GM12873 (cell line): Measurements from ENCODE around the gene KRTAP12-1.

Experiments
- CTCF ChIP-seq: IDR thresholded peaks from 2 replicates; pipeline ENCODE4 v1.5.1; 2012; ENCODE audit warnings: low read depth, mild to moderate bottlenecking, moderate library complexity, low read length, control low read depth; ENCODE audit not compliant: insufficient read depth; ENCODE audit errors: missing control alignments

KRTAP12-1 gene

DNA sequence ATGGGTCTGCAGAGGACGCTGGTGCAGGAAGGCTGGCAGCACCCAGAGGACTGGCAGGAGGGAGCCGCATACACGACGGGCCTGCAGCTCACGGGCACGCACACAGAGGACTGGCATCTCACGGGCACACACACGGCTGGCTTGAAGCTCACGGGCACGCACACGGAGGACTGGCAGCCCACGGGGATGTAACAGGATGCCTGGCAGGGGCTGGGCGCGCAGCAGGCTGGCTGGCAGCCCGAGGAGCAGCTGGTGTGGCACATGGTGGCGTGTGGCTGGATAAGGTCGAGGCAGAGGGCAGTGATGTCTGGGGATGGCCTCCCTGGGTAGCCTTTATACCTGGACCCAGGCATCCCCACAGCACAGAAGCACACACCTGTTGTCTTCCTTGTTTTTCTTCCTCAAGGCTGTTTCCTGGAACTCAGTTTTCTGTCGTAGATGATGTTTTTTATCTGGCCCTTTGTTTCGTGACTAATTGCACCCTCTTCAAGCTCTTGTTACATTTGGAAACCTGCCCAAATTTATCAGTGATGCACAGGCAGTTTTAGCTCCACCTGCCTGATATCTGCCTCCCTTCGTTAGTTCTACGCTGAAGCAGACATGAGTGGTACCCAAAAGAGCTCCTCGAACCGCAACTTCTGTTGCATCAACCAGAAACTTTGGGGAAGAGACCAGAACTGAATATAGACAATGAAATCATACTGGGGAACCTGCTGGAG lies at the start of gene KRTAP12-1:
Gene KRTAP12-1, minus strand, starts transcription at position 303 of the 719 bp plus-strand sequence. Its CDS starts 40 bp downstream, at position 263.
- TF ChIP-seq CTCF, result no peak

DNA sequence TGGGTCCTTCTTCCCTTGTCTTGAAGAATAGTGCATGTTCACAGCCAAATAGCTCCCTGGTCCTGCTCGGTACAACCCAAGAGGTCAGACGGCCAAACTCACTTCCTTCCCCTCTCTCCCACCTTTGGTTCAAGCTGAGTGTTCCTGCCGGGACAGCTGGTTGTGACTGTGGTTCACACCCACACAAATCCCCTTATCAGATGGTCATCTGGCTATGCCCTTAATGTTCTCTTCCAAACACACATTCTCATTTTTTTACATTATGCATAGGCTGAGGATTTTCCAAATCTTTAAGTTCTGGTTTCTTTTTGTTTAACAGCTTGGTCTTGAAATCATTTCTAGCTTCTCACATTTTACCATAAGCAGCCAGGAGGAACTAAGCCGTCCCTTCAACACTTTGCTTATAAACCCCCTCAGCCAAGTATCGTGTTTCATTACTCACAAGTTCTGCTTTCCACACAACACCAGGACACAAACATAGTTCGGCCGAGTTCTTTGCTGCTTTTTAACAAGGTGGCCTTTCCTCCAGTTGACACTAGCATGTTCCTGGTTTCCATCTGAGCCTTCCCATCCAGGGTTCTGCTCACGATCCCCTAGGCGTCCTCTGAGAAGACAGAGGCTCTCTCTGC lies 49.1 kb upstream of the KRTAP12-1 start:
- no peak for TF ChIP-seq CTCF

- no peak for TF ChIP-seq CTCF
Measured at GRCh38 chr21:44730028-44730395, 48.0 kb upstream of the KRTAP12-1 start.

DNA sequence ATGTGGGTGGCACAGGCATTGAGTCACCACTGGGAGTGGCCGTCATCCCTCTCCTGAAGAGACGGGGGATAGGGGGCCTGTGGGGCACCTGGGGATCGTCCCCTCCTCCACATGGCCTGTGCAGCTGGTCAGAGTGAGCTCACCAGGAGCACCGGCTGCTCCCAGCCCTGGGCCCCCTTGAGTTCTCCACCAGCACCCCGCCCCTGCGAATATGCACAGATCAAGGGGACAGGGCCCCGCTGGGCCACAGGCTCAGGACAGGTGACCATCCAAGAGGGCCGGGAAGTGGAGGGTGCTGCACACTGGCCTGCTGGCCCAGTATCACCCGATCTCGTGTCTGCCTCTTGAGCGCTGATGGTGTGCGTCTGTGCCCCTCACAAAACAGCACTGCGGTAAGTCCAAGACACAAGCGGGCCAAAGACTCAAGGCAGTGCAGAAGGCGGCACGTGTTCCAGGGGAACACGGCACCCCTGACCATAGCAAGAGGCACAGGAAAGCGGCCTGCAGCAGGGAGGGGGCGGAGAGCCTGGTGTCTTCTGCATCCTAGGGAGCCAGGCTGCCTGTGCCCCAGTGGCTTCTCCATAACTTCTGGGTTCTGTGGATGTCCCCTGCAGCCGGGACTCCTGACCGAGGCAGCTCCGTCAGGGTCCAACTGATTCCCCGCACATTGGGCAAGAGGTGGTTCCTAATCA lies 47.5 kb upstream of the KRTAP12-1 start:
- TF ChIP-seq CTCF, result no peak

DNA sequence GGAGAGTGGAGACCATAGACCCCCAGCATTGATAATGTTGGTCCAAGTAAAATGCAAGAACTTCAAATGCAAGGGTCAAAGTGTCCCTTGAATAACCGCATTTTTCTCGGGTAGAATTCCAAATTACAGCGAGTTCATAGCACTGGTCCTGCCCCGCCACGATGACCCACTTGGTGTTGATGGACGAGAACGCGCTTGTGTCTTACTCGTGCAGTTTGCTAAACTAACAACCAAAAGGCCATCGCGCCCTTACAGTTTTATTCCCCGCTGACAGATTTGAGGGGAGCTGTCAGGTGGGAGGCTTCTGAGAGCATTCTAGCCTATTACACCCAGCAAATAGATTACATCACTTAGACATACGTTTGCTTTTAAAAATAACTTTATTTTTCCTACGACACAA lies 46.8 kb upstream of the KRTAP12-1 start:
- TF ChIP-seq CTCF, result no peak

- TF ChIP-seq CTCF, result no peak
Measured at GRCh38 chr21:44727757-44728156, 45.8 kb upstream of the KRTAP12-1 start.

DNA sequence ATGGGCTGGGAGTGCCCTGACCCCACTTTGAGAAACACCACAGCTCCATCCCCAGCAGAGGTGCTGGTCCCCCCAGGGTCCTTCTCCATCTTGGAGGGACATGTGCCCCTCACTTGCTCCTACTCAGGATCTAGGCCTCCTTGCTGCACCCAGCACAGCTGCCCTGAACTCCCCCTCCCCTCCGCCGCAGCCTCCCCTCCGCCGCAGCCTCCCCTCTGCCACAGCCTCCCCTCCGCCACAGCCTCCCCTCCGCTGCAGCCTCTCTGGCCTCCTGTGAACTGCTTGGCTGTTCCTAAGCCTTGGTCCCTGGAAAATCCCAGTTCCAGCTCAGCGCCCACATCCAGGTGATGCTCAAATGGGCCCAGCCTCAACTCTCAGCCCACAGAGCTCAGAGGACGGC lies 45.4 kb upstream of the KRTAP12-1 start:
- TF ChIP-seq CTCF, result no peak
